Activated T-helper 2 cell treated with anti-CD3 and anti-CD28 coated beads, Interferon-gamma antibody, Interleukin-2, Interleukin-4, amounts not matched to agents 10 μg/mL and 5 μg/mL and 100 μg/mL, durations not matched to agents 14 hours and 24 hours and 36 hours (primary cell): Measurements from ENCODE around the gene ACP1. TPM values are rescaled to one million over a fixed set of nuclear protein-coding genes. Genes with fewer than 3 reads are reported as not detected.
A peak's percentile ranks its signal among the peaks of the same experiment; 100 is the strongest.

Experiments
- DNase-seq: peaks from one replicate; pipeline ENCODE4 v3.0.0; 2021; ENCODE audit warnings: low spot score
- H3K27ac Mint-ChIP-seq: one replicate; pipeline ENCODE4 v1.8.0; 2021; ENCODE audit warnings: mixed read lengths
- H3K27me3 Mint-ChIP-seq: one replicate; pipeline ENCODE4 v1.8.0; 2021; ENCODE audit warnings: low read depth, mixed read lengths
- H3K36me3 Mint-ChIP-seq: one replicate; pipeline ENCODE4 v1.8.0; 2021; ENCODE audit warnings: low read depth, mixed read lengths
- H3K4me1 Mint-ChIP-seq: one replicate; pipeline ENCODE4 v1.8.0; 2021; ENCODE audit warnings: low read depth, mixed read lengths
- H3K4me3 Mint-ChIP-seq: one replicate; pipeline ENCODE4 v1.8.0; 2021; ENCODE audit warnings: low read depth, mild to moderate bottlenecking, moderate library complexity, mixed read lengths
- H3K9me3 Mint-ChIP-seq: one replicate; pipeline ENCODE4 v1.8.0; 2021; ENCODE audit warnings: mixed read lengths
- intact Hi-C: fragments of 100-400 bp; cut with micrococcal nuclease; formaldehyde crosslinking; loops from one replicate; pipeline ENCODE4 v1.15.1; 2023
- total RNA-seq: library from RNA; stranded (reverse); gene quantifications from 2 replicates; pipeline ENCODE4 v1.2.3, GENCODE V29; 2022

The ACP1 gene
- total RNA-seq, 1 donor from 2014 or later: 168 TPM

GRCh38 chr2:275466-275865 lies 10.7 kb downstream of the ACP1 start:
- H3K4me1 Mint-ChIP-seq: peaks cover 6% of the 10 kb centered on the region
- H3K4me3 Mint-ChIP-seq: no peak overlapping the region
- no peaks in the 10 kb centered on the region for H3K9me3 Mint-ChIP-seq
- no peak for DNase-seq
- intact Hi-C loops: no loop called here
- no peak overlapping the region for H3K27ac Mint-ChIP-seq
- no peaks in the 10 kb centered on the region for H3K27me3 Mint-ChIP-seq
- H3K36me3 Mint-ChIP-seq: peaks cover 66% of the 10 kb centered on the region

- H3K27me3 Mint-ChIP-seq: no peaks in the 10 kb centered on the region
- no peaks in the 10 kb centered on the region for H3K4me1 Mint-ChIP-seq
- no peak for DNase-seq
- H3K36me3 Mint-ChIP-seq: peaks cover 73% of the 10 kb centered on the region
- intact Hi-C loops: no loop called here
- H3K9me3 Mint-ChIP-seq: no peaks in the 10 kb centered on the region
- H3K4me3 Mint-ChIP-seq: no peak overlapping the region
- no peak overlapping the region for H3K27ac Mint-ChIP-seq
Measured at GRCh38 chr2:278312-278926, 13.7 kb downstream of the ACP1 start.

- Mint-ChIP-seq H3K27ac (no peak overlapping the region), H3K4me1 (no peaks in the 10 kb centered on the region), H3K36me3 (peaks cover 76% of the 10 kb centered on the region), H3K9me3 (no peaks in the 10 kb centered on the region), H3K27me3 (no peaks in the 10 kb centered on the region), H3K4me3 (no peak overlapping the region)
- no peak for DNase-seq
- intact Hi-C loops: no loop called here
Measured at GRCh38 chr2:278927-279320, 14.2 kb downstream of the ACP1 start.

GRCh38 chr2:279366-279765 lies 14.6 kb downstream of the ACP1 start:
- intact Hi-C loops: no loop called here
- Mint-ChIP-seq H3K27ac (no peak overlapping the region), H3K4me3 (no peak overlapping the region), H3K4me1 (no peaks in the 10 kb centered on the region), H3K9me3 (no peaks in the 10 kb centered on the region), H3K36me3 (peaks cover 76% of the 10 kb centered on the region), H3K27me3 (no peaks in the 10 kb centered on the region)
- DNase-seq: no peak

GRCh38 chr2:279956-280649 lies 15.4 kb downstream of the ACP1 start:
- intact Hi-C loops: no loop called here
- no peaks in the 10 kb centered on the region for H3K4me1 Mint-ChIP-seq
- peaks cover 77% of the 10 kb centered on the region for H3K36me3 Mint-ChIP-seq
- H3K9me3 Mint-ChIP-seq: no peaks in the 10 kb centered on the region
- no peak for DNase-seq
- H3K27me3 Mint-ChIP-seq: no peaks in the 10 kb centered on the region
- no peak overlapping the region for H3K27ac Mint-ChIP-seq
- H3K4me3 Mint-ChIP-seq: no peak overlapping the region

- no peak overlapping the region for H3K27ac Mint-ChIP-seq
- H3K4me1 Mint-ChIP-seq: peaks cover 2% of the 10 kb centered on the region
- H3K4me3 Mint-ChIP-seq: no peak overlapping the region
- H3K9me3 Mint-ChIP-seq: no peaks in the 10 kb centered on the region
- DNase-seq: no peak
- intact Hi-C loops: no loop called here
- peaks cover 77% of the 10 kb centered on the region for H3K36me3 Mint-ChIP-seq
- peaks cover 4% of the 10 kb centered on the region for H3K27me3 Mint-ChIP-seq
Measured at GRCh38 chr2:280650-281110, 15.9 kb downstream of the ACP1 start.

GRCh38 chr2:281381-281780 lies 16.6 kb downstream of the ACP1 start:
- H3K36me3 Mint-ChIP-seq: peaks cover 76% of the 10 kb centered on the region
- H3K27me3 Mint-ChIP-seq: peaks cover 9% of the 10 kb centered on the region
- H3K4me3 Mint-ChIP-seq: no peak overlapping the region
- no peak overlapping the region for H3K27ac Mint-ChIP-seq
- H3K4me1 Mint-ChIP-seq: peaks cover 5% of the 10 kb centered on the region
- intact Hi-C loops: no loop called here
- no peak for DNase-seq
- H3K9me3 Mint-ChIP-seq: no peaks in the 10 kb centered on the region

GRCh38 chr2:282371-283263 lies 17.9 kb downstream of the ACP1 start:
- H3K4me1 Mint-ChIP-seq: peaks cover 8% of the 10 kb centered on the region

GRCh38 chr2:283996-284794 lies 19.4 kb downstream of the ACP1 start:
- no peaks in the 10 kb centered on the region for H3K9me3 Mint-ChIP-seq
- peaks cover 8% of the 10 kb centered on the region for H3K4me1 Mint-ChIP-seq
- H3K4me3 Mint-ChIP-seq: no peak overlapping the region
- peaks cover 57% of the 10 kb centered on the region for H3K36me3 Mint-ChIP-seq
- DNase-seq: no peak
- peaks cover 14% of the 10 kb centered on the region for H3K27me3 Mint-ChIP-seq
- no peak overlapping the region for H3K27ac Mint-ChIP-seq
- intact Hi-C loops: no loop called here

More at GRCh38 chr2:282371-283263, 17.9 kb downstream of the ACP1 start:
- H3K27ac Mint-ChIP-seq: no peak overlapping the region
- no peak overlapping the region for H3K4me3 Mint-ChIP-seq
- peaks cover 70% of the 10 kb centered on the region for H3K36me3 Mint-ChIP-seq
- DNase-seq: no peak
- intact Hi-C loops: no loop called here
- no peaks in the 10 kb centered on the region for H3K9me3 Mint-ChIP-seq
- H3K27me3 Mint-ChIP-seq: peaks cover 14% of the 10 kb centered on the region

- Mint-ChIP-seq H3K27me3 (peaks cover 17% of the 10 kb centered on the region), H3K9me3 (no peaks in the 10 kb centered on the region), H3K4me1 (peaks cover 8% of the 10 kb centered on the region), H3K27ac (no peak overlapping the region), H3K36me3 (peaks cover 51% of the 10 kb centered on the region), H3K4me3 (peak overlapping the region; percentile 73)
- DNase-seq: no peak
- intact Hi-C loops: no loop called here
Measured at GRCh38 chr2:284896-285492, 20.2 kb downstream of the ACP1 start.

- Mint-ChIP-seq H3K4me3 (peak overlapping the region; percentile 73), H3K36me3 (peaks cover 47% of the 10 kb centered on the region), H3K27ac (no peak overlapping the region), H3K27me3 (peaks cover 20% of the 10 kb centered on the region), H3K9me3 (no peaks in the 10 kb centered on the region), H3K4me1 (peaks cover 8% of the 10 kb centered on the region)
- no peak for DNase-seq
- intact Hi-C loops: no loop called here
Measured at GRCh38 chr2:285531-285930, 20.8 kb downstream of the ACP1 start.

GRCh38 chr2:286035-286434 lies 21.3 kb downstream of the ACP1 start:
- peaks cover 8% of the 10 kb centered on the region for H3K4me1 Mint-ChIP-seq
- peak overlapping the region; percentile 73 for H3K4me3 Mint-ChIP-seq
- DNase-seq: no peak
- H3K27ac Mint-ChIP-seq: no peak overlapping the region
- intact Hi-C loops: no loop called here
- peaks cover 44% of the 10 kb centered on the region for H3K36me3 Mint-ChIP-seq
- H3K27me3 Mint-ChIP-seq: peaks cover 25% of the 10 kb centered on the region
- no peaks in the 10 kb centered on the region for H3K9me3 Mint-ChIP-seq
